ENCODE data around the gene GREB1.

The GREB1 gene

DNA sequence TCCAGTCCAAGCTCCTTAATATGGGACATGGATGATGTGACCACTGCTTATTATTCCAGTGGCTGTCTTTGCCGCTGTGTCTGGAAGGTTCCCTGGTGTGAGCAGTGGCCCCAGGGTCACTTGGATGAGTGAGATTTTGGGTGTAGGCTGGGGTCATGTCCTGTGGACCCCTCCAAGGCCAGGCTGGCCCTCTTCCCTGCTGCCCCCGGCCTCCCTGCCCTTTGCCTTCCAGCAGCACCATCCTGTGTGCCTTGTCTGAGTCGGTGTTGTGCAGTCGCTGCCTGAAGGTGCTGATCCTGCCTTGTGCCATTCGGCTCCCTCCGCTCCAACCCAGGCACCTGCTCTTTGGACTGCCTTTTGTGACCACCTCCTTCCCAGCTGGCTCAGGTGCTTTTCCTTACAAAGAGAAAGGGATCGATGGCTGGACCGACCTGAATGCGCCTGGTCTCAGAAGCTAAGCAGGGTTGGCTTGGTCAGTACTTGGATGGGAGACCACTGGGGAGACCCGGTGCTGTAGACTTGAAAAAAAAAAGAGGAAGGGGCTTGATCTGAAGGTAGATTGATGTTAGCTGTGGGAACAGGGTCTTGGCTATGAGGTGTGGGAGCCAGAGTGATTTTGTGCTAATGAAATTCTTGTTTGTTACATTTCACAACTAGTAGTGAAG, 16.7 kb upstream of the GREB1 start:
- Histone ChIP-seq H3K4ac (ENCODE audit: low read depth, low read length) (no peak overlapping the region), H2BK120ac (ENCODE audit: insufficient read depth, low read length, poor library complexity) (no peak overlapping the region), H3K4me2 (ENCODE audit: low read length) (no peak overlapping the region), H2BK12ac (ENCODE audit: low read length) (no peak overlapping the region), H4K8ac (ENCODE audit: low read depth, low read length) (no peak overlapping the region), H2AFZ (ENCODE audit: insufficient read depth, low read length, poor library complexity) (no peak overlapping the region), H3K79me2 (ENCODE audit: control insufficient read depth, insufficient read depth, low read length, poor library complexity) (no peaks in the 10 kb centered on the region), H3K27ac (ENCODE audit: low read depth, low read length) (no peak overlapping the region), H3K14ac (ENCODE audit: low read length) (no peak overlapping the region), H3K4me3 (ENCODE audit: low read depth, low read length) (no peak overlapping the region), H4K91ac (ENCODE audit: low read depth, low read length) (no peak overlapping the region), H3K9me3 (ENCODE audit: insufficient read depth, low read depth, low read length) (no peaks in the 10 kb centered on the region), H2AK5ac (ENCODE audit: low read length) (no peak overlapping the region), H3K27me3 (ENCODE audit: insufficient read depth, low read length) (no peaks in the 10 kb centered on the region), H3K36me3 (ENCODE audit: control insufficient read depth in 1 of 2, insufficient read depth in 2 of 2, low read length in 2 of 2) (no peaks in the 10 kb centered on the region), H3K9ac (ENCODE audit: low read length) (no peak overlapping the region), H4K12ac (ENCODE audit: low read depth, low read length) (no peak overlapping the region), H3K23ac (ENCODE audit: low read length) (no peak overlapping the region), H3K79me1 (ENCODE audit: low read length) (no peaks in the 10 kb centered on the region), H3K4me1 (ENCODE audit: control insufficient read depth in 1 of 2, insufficient read depth in 2 of 2, low read length in 2 of 2) (peaks cover 2 to 3% of the 10 kb centered on the region in 2 experiments), H2BK5ac (ENCODE audit: low read depth, low read length, poor library complexity) (no peak overlapping the region), H3K18ac (ENCODE audit: low read length) (no peak overlapping the region)
- WGBS (ENCODE audit: extremely low coverage, insufficient coverage, insufficient read length): no CpG with 5 or more reads among the region's 10 CpGs
- no peak for DNase-seq

DNA sequence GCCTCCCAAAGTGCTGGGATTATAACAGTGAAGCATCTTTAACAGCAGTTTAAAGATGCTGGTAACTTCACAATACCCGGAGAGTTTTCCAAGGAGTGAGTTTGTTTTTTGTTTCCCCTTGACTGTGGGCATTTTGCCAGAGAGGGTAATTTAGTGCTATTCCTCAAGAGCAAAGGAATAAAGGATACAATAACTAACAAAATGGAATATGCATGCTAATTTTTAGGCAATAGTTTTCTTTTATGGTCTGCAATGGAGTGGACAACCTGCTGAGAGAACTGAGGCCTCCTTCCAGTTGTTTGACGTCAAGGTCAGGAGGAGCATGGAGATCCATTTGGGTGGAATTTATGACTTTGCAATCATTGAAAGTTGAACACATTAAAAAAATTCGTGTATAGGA, 15.9 kb upstream of the GREB1 start:
- no peaks in the 10 kb centered on the region for H3K36me3 ChIP-seq (ENCODE audit: control insufficient read depth in 1 of 2, insufficient read depth in 2 of 2, low read length in 2 of 2)
- DNase-seq: no peak

DNA sequence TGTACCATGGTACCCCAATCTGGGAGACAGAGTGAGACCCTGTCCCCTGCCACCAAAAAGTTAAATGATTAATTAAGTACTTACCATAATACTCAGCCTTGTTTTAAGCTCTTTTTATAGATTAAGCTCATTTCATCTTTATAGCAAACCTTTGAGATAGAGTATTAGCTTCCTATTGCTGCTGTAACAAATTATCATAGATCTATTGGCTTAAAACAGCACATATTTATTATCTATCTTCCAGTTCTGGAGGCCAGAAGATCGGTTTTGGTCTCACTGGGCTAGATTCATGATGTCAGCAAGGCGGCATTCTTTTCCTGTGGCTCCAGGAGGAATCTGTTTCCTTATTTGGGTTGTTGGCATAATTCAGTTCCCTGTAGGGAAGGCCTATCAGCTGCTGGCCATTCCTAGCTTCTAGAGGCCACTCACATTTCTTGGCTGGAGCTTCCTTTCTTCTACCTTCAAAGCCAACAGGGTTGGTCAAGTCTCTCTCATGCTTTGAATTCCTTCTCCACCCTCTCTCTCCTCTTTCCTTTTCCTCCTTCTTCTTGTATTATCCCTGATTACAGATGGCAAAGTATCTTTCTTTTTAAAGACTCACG, 13.7 kb upstream of the GREB1 start:
- no peak overlapping the region for H3K23ac ChIP-seq (ENCODE audit: low read length)
- H2BK5ac ChIP-seq (ENCODE audit: low read depth, low read length, poor library complexity): no peak overlapping the region
- H3K4ac ChIP-seq (ENCODE audit: low read depth, low read length): no peak overlapping the region
- H2AFZ ChIP-seq (ENCODE audit: insufficient read depth, low read length, poor library complexity): no peak overlapping the region
- no peak overlapping the region for H3K14ac ChIP-seq (ENCODE audit: low read length)
- no peak overlapping the region for H3K4me3 ChIP-seq (ENCODE audit: low read depth, low read length)
- no peak overlapping the region for H2BK120ac ChIP-seq (ENCODE audit: insufficient read depth, low read length, poor library complexity)
- no peak overlapping the region for H3K4me2 ChIP-seq (ENCODE audit: low read length)
- H3K4me1 ChIP-seq (ENCODE audit: control insufficient read depth in 1 of 2, insufficient read depth in 2 of 2, low read length in 2 of 2): peaks cover 2 to 3% of the 10 kb centered on the region in 2 experiments
- no peak overlapping the region for H4K12ac ChIP-seq (ENCODE audit: low read depth, low read length)
- no peaks in the 10 kb centered on the region for H3K79me1 ChIP-seq (ENCODE audit: low read length)
- no peaks in the 10 kb centered on the region for H3K79me2 ChIP-seq (ENCODE audit: control insufficient read depth, insufficient read depth, low read length, poor library complexity)
- H3K36me3 ChIP-seq (ENCODE audit: control insufficient read depth in 1 of 2, insufficient read depth in 2 of 2, low read length in 2 of 2): no peaks in the 10 kb centered on the region
- no peak overlapping the region for H2AK5ac ChIP-seq (ENCODE audit: low read length)
- no peak overlapping the region for H3K18ac ChIP-seq (ENCODE audit: low read length)
- H3K9ac ChIP-seq (ENCODE audit: low read length): no peak overlapping the region
- H2BK12ac ChIP-seq (ENCODE audit: low read length): no peak overlapping the region
- H3K27me3 ChIP-seq (ENCODE audit: insufficient read depth, low read length): no peaks in the 10 kb centered on the region
- H4K91ac ChIP-seq (ENCODE audit: low read depth, low read length): no peak overlapping the region
- DNase-seq: no peak
- H4K8ac ChIP-seq (ENCODE audit: low read depth, low read length): no peak overlapping the region
- no peak overlapping the region for H3K27ac ChIP-seq (ENCODE audit: low read depth, low read length)
- no peaks in the 10 kb centered on the region for H3K9me3 ChIP-seq (ENCODE audit: insufficient read depth, low read depth, low read length)
- WGBS (ENCODE audit: extremely low coverage, insufficient coverage, insufficient read length): no CpG with 5 or more reads among the region's 3 CpGs

More for the DNA sequence above, 15.9 kb upstream of the GREB1 start:
- no peak overlapping the region for H2BK120ac ChIP-seq (ENCODE audit: insufficient read depth, low read length, poor library complexity)
- no peak overlapping the region for H2AFZ ChIP-seq (ENCODE audit: insufficient read depth, low read length, poor library complexity)
- H3K9ac ChIP-seq (ENCODE audit: low read length): no peak overlapping the region
- no peak overlapping the region for H3K4me2 ChIP-seq (ENCODE audit: low read length)
- H4K12ac ChIP-seq (ENCODE audit: low read depth, low read length): no peak overlapping the region
- no peak overlapping the region for H3K18ac ChIP-seq (ENCODE audit: low read length)
- H3K23ac ChIP-seq (ENCODE audit: low read length): no peak overlapping the region
- H4K8ac ChIP-seq (ENCODE audit: low read depth, low read length): no peak overlapping the region
- no peak overlapping the region for H2BK5ac ChIP-seq (ENCODE audit: low read depth, low read length, poor library complexity)
- H3K4me3 ChIP-seq (ENCODE audit: low read depth, low read length): no peak overlapping the region
- no peak overlapping the region for H3K14ac ChIP-seq (ENCODE audit: low read length)
- H3K9me3 ChIP-seq (ENCODE audit: insufficient read depth, low read depth, low read length): no peaks in the 10 kb centered on the region
- H2BK12ac ChIP-seq (ENCODE audit: low read length): no peak overlapping the region
- no peak overlapping the region for H3K27ac ChIP-seq (ENCODE audit: low read depth, low read length)
- no peak overlapping the region for H4K91ac ChIP-seq (ENCODE audit: low read depth, low read length)
- H3K79me2 ChIP-seq (ENCODE audit: control insufficient read depth, insufficient read depth, low read length, poor library complexity): no peaks in the 10 kb centered on the region
- H3K4ac ChIP-seq (ENCODE audit: low read depth, low read length): no peak overlapping the region
- peaks cover 2 to 3% of the 10 kb centered on the region in 2 experiments for H3K4me1 ChIP-seq (ENCODE audit: control insufficient read depth in 1 of 2, insufficient read depth in 2 of 2, low read length in 2 of 2)
- no CpG with 5 or more reads among the region's 3 CpGs for WGBS (ENCODE audit: extremely low coverage, insufficient coverage, insufficient read length)
- no peaks in the 10 kb centered on the region for H3K27me3 ChIP-seq (ENCODE audit: insufficient read depth, low read length)
- no peaks in the 10 kb centered on the region for H3K79me1 ChIP-seq (ENCODE audit: low read length)
- no peak overlapping the region for H2AK5ac ChIP-seq (ENCODE audit: low read length)

DNA sequence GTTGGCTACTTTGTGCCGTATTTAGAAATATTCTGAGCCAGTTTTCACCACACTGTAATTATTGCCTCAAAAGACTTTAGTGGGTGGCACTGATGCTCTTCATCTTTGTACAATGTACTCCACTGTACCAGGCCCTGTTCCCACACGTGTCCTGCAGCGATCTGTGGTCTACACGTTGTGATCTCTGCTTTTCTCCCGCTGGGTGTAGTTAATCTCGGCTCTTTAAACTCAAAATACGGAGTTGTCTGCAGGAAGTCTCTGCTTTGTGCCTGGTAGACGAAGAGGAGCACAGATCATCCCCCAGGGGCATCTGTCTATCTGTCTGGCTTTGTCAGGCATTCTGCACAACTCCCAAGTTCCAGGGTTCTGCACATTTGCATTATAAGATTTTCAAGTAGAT, 12.1 kb upstream of the GREB1 start:
- Histone ChIP-seq H3K4me3 (ENCODE audit: low read depth, low read length) (no peak overlapping the region), H2AFZ (ENCODE audit: insufficient read depth, low read length, poor library complexity) (no peak overlapping the region), H2BK5ac (ENCODE audit: low read depth, low read length, poor library complexity) (no peak overlapping the region), H3K79me2 (ENCODE audit: control insufficient read depth, insufficient read depth, low read length, poor library complexity) (no peaks in the 10 kb centered on the region), H3K14ac (ENCODE audit: low read length) (no peak overlapping the region), H2BK120ac (ENCODE audit: insufficient read depth, low read length, poor library complexity) (no peak overlapping the region), H4K91ac (ENCODE audit: low read depth, low read length) (no peak overlapping the region), H3K4ac (ENCODE audit: low read depth, low read length) (no peak overlapping the region), H3K23ac (ENCODE audit: low read length) (no peak overlapping the region), H3K4me2 (ENCODE audit: low read length) (no peak overlapping the region), H2BK12ac (ENCODE audit: low read length) (no peak overlapping the region), H3K36me3 (ENCODE audit: control insufficient read depth in 1 of 2, insufficient read depth in 2 of 2, low read length in 2 of 2) (no peaks in the 10 kb centered on the region), H3K27me3 (ENCODE audit: insufficient read depth, low read length) (no peaks in the 10 kb centered on the region), H3K18ac (ENCODE audit: low read length) (no peak overlapping the region), H3K9me3 (ENCODE audit: insufficient read depth, low read depth, low read length) (no peaks in the 10 kb centered on the region), H3K27ac (ENCODE audit: low read depth, low read length) (no peak overlapping the region), H3K9ac (ENCODE audit: low read length) (no peak overlapping the region), H3K4me1 (ENCODE audit: control insufficient read depth in 1 of 2, insufficient read depth in 2 of 2, low read length in 2 of 2) (peaks cover 1 to 2% of the 10 kb centered on the region in 2 experiments), H3K79me1 (ENCODE audit: low read length) (no peaks in the 10 kb centered on the region), H4K8ac (ENCODE audit: low read depth, low read length) (no peak overlapping the region), H4K12ac (ENCODE audit: low read depth, low read length) (no peak overlapping the region), H2AK5ac (ENCODE audit: low read length) (no peak overlapping the region)
- DNase-seq: no peak
- WGBS (ENCODE audit: extremely low coverage, insufficient coverage, insufficient read length): no CpG with 5 or more reads among the region's 8 CpGs

Data from trophoblast cell (in vitro differentiated cells and primary cell).